ENCODE results near the gene PCOLCE2. TPM values are rescaled to one million over a fixed set of nuclear protein-coding genes. Genes with fewer than 3 reads are reported as not detected.

The PCOLCE2 gene
- total and polyA plus RNA-seq, 12 donors = 1.4 to 18.2 (median 4.3) TPM

GRCh38 chr3:142779591-142779990 lies 109.3 kb downstream of the PCOLCE2 start:
- no peak for DNase-seq
- H3K27me3 ChIP-seq = no peaks in the 10 kb centered on the region
- intact Hi-C loops (cut with DNase I) = no loop called here
- H3K4me3 ChIP-seq = no peak overlapping the region
- TF ChIP-seq POLR2A (IDR thresholded peaks at IDR 0.05) = no peak
- TF ChIP-seq CTCF (IDR thresholded peaks at IDR 0.05) = no peak
- no peaks in the 10 kb centered on the region for H3K36me3 ChIP-seq (replicated peaks in 1 of 2)
- no peaks in the 10 kb centered on the region for H3K4me1 ChIP-seq (replicated peaks in 1 of 2)
- H3K27ac ChIP-seq = no peak overlapping the region
- H3K9me3 ChIP-seq (replicated peaks in 1 of 3) = no peaks in the 10 kb centered on the region

GRCh38 chr3:142778541-142778940 lies 110.3 kb downstream of the PCOLCE2 start:
- intact Hi-C loops (cut with DNase I) = no loop called here
- no peak for DNase-seq

GRCh38 chr3:142777927-142778326 lies 111.0 kb downstream of the PCOLCE2 start:
- TF ChIP-seq CTCF (IDR thresholded peaks at IDR 0.05) (no peak), POLR2A (IDR thresholded peaks at IDR 0.05) (no peak)
- Histone ChIP-seq H3K36me3 (replicated peaks in 1 of 2) (no peaks in the 10 kb centered on the region), H3K4me1 (replicated peaks in 1 of 2) (no peaks in the 10 kb centered on the region), H3K9me3 (replicated peaks in 1 of 3) (no peaks in the 10 kb centered on the region), H3K27ac (no peak overlapping the region), H3K4me3 (no peak overlapping the region), H3K27me3 (no peaks in the 10 kb centered on the region)
- no peak for DNase-seq
- intact Hi-C loops (cut with DNase I) = no loop called here

More at GRCh38 chr3:142778541-142778940, 110.3 kb downstream of the PCOLCE2 start:
- WGBS, 4 donors = 76 to 91% (median 90%) methylated on average over 2 of the region's 2 CpGs
- H3K36me3 ChIP-seq (replicated peaks in 1 of 2) = no peaks in the 10 kb centered on the region
- no peaks in the 10 kb centered on the region for H3K4me1 ChIP-seq (replicated peaks in 1 of 2)
- H3K27ac ChIP-seq = no peak overlapping the region
- no peaks in the 10 kb centered on the region for H3K27me3 ChIP-seq
- TF ChIP-seq CTCF (IDR thresholded peaks at IDR 0.05) (no peak), POLR2A (IDR thresholded peaks at IDR 0.05) (no peak)
- no peak overlapping the region for H3K4me3 ChIP-seq
- no peaks in the 10 kb centered on the region for H3K9me3 ChIP-seq (replicated peaks in 1 of 3)

- no peak for DNase-seq
- H3K4me3 ChIP-seq = no peak overlapping the region
- intact Hi-C loops (cut with DNase I) = no loop called here
- no peaks in the 10 kb centered on the region for H3K4me1 ChIP-seq (replicated peaks in 1 of 2)
- H3K27me3 ChIP-seq = no peaks in the 10 kb centered on the region
- no peak overlapping the region for H3K27ac ChIP-seq
- TF ChIP-seq POLR2A (IDR thresholded peaks at IDR 0.05) (no peak), CTCF (IDR thresholded peaks at IDR 0.05) (no peak)
- H3K36me3 ChIP-seq (replicated peaks in 1 of 2) = no peaks in the 10 kb centered on the region
- H3K9me3 ChIP-seq (replicated peaks in 1 of 3) = peaks cover 0 to 8% (median 0%) of the 10 kb centered on the region in 3 donors
These were observed 120.5 kb downstream of the PCOLCE2 start for GRCh38 chr3:142768338-142768737.

Small RNA genes lying within 50 kb of the gene (small RNA-seq; reads per million reads assigned to genes)
- 0 reads per million in 2 donors for gene RNU7-47P

Other genes with a start within 250 kb of the PCOLCE2 start
- 10 to 100 TPM in 1 of 9 donors, 1 to 10 TPM in 8; 2.7 to 26.3 (median 5.9) TPM for gene TRPC1, start 165.0 kb downstream of the PCOLCE2 start, total RNA-seq
- 1 to 10 TPM; 4.8 to 7.6 (median 5.7) TPM for gene TRPC1, start 165.0 kb downstream of the PCOLCE2 start, polyA plus RNA-seq
- 1 to 10 TPM in 1 of 9 donors, under 1 TPM in 4, not detected in 4; 0.13 to 3.7 (median 0.19) TPM for gene PAQR9, start 74.6 kb upstream of the PCOLCE2 start, total RNA-seq
- under 1 TPM in 1 of 3 donors, not detected in 2; 0.20 TPM for gene PAQR9, start 74.6 kb upstream of the PCOLCE2 start, polyA plus RNA-seq
- 100 to 1,000 TPM in 1 of 9 donors, 10 to 100 TPM in 8; 18.6 to 113 (median 55.1) TPM for gene U2SURP, start 112.5 kb upstream of the PCOLCE2 start, total RNA-seq
- gene U2SURP, start 112.5 kb upstream of the PCOLCE2 start, polyA plus RNA-seq = 10 to 100 TPM; 46.3 to 87.8 (median 61.6) TPM
- gene CHST2, start 230.7 kb upstream of the PCOLCE2 start, total RNA-seq = 10 to 100 TPM in 3 of 9 donors, 1 to 10 TPM in 6; 2.7 to 11.4 (median 3.9) TPM
- gene CHST2, start 230.7 kb upstream of the PCOLCE2 start, polyA plus RNA-seq = 1 to 10 TPM; 1.9 to 2.8 (median 2.2) TPM

Measured in adrenal gland (tissue), 12 donors.